Erythroblast (primary cell): Measurements from ENCODE around the gene B4GALNT4.
"Not testable (repeated sequence)": the region's sequence is repeated elsewhere in the genome, so short reads cannot be mapped to it uniquely, and the experiment has no call there.

Experiments used
- DNase-seq, 2 experiments: peaks; one replicate each; lab custom pipeline; 2025; lab: John Stamatoyannopoulos, UW
- GATA1 ChIP-seq: IDR thresholded peaks from 2 replicates; pipeline ENCODE4 v1.6.1; 2011; ENCODE audit warnings: low read depth, mild to moderate bottlenecking, control low read depth, low read length, moderate library complexity
- POLR2A ChIP-seq: IDR thresholded peaks from 2 replicates; pipeline ENCODE4 v1.6.1; 2011; ENCODE audit warnings: mild to moderate bottlenecking, low read length

The B4GALNT4 gene

GRCh38 chr11:395866-396265 lies 26.6 kb downstream of the B4GALNT4 start:
- no peak for DNase-seq

GRCh38 chr11:396511-396947 lies 27.2 kb downstream of the B4GALNT4 start:
- peak in 1 of 2 experiments; percentile 30 for DNase-seq

More at GRCh38 chr11:395866-396265, 26.6 kb downstream of the B4GALNT4 start:
- TF ChIP-seq GATA1 (no peak), POLR2A (no peak)

GRCh38 chr11:396948-397548 lies 27.7 kb downstream of the B4GALNT4 start:
- peak; percentile 62 to 75 for DNase-seq
- TF ChIP-seq GATA1 (no peak), POLR2A (no peak)

More at GRCh38 chr11:396511-396947, 27.2 kb downstream of the B4GALNT4 start:
- no peak for TF ChIP-seq GATA1
- no peak for TF ChIP-seq POLR2A

- peak; percentile 41 to 78 for DNase-seq
- TF ChIP-seq GATA1 (no peak), POLR2A (no peak)
Measured at GRCh38 chr11:398826-399225, 29.5 kb downstream of the B4GALNT4 start.

GRCh38 chr11:399731-400211 lies 30.5 kb downstream of the B4GALNT4 start:
- DNase-seq = peak in 1 of 2 experiments; percentile 61
- TF ChIP-seq POLR2A (no peak), GATA1 (no peak)

- DNase-seq = peak in 1 of 2 experiments; percentile 30
Measured at GRCh38 chr11:400241-400689, 31.0 kb downstream of the B4GALNT4 start.

GRCh38 chr11:401196-401595 lies 31.9 kb downstream of the B4GALNT4 start:
- not testable (repeated sequence) for DNase-seq

More at GRCh38 chr11:400241-400689, 31.0 kb downstream of the B4GALNT4 start:
- no peak for TF ChIP-seq GATA1
- TF ChIP-seq POLR2A = no peak

GRCh38 chr11:403021-403760 lies 33.9 kb downstream of the B4GALNT4 start:
- no peak for TF ChIP-seq GATA1
- TF ChIP-seq POLR2A = no peak
- DNase-seq = no peak

GRCh38 chr11:403761-404431 lies 34.6 kb downstream of the B4GALNT4 start:
- TF ChIP-seq GATA1 (no peak), POLR2A (no peak)
- DNase-seq = no peak

- no peak for TF ChIP-seq GATA1
- no peak for TF ChIP-seq POLR2A
- no peak for DNase-seq
Measured at GRCh38 chr11:404551-405264, 35.4 kb downstream of the B4GALNT4 start.

- no peak for DNase-seq
- TF ChIP-seq POLR2A (no peak), GATA1 (no peak)
Measured at GRCh38 chr11:405323-405953, 36.1 kb downstream of the B4GALNT4 start.

- no peak for DNase-seq
- TF ChIP-seq GATA1 = no peak
- no peak for TF ChIP-seq POLR2A
Measured at GRCh38 chr11:405954-406795, 36.9 kb downstream of the B4GALNT4 start.
